HS-27A (cell line): ENCODE results near the gene DNAJA2.
A peak's percentile ranks its signal among the peaks of the same experiment; 100 is the strongest.

Experiments
- DNase-seq: peaks from one replicate; pipeline ENCODE4 v3.0.0-alpha.2; 2012; ENCODE audit warnings: low read depth, missing footprints

The DNAJA2 gene

DNA sequence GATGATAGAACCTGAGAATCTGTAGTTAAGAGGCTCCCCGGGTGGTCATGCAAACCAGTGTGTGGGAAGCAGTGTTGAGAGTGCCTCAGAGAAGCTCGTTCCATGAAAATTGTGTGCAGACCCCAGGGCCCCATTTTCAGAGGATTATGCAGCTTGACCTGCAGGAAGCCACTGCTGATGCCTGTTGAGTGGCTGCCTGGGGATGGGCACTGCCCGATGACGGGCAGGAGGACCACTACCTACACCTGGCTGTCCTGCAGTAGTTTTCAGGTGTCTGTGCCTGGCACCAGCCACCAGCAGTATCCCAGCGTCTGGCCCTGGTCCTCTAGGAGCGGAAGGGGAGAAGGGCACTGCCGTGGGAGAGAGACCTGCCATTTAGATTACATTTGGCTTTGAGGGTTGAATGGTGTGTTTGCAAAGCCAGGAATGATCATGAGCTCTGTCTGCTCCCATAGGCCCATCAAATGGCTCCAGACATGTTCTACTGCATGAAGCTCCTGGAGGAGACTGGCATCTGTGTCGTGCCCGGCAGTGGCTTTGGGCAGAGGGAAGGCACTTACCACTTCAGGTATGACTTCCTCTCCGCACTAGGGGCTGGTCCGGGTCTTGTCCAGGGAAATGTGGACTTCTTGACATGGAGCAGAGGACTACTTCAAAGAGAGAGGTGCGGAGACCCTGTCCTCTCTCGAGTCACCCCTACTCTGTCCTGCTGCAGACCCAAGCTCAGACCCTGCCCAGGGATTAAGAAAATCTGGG, 46.8 kb downstream of the DNAJA2 start:
- no peak for DNase-seq

DNA sequence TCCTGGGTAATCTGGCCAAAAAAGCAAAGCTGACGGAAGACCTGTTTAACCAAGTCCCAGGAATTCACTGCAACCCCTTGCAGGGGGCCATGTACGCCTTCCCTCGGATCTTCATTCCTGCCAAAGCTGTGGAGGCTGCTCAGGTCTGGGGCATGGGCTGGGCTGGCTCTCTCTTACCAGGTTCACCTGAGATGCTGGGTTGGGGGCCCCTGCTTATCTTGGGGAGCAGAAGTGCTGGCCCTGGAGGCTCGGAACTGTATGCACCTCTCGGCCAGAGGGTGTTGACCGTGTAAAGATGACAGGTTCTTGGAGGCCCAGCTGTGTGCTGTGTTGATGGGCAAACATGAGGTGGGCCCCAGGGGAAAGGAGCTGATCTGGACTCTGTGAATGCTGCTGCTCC, 49.1 kb downstream of the DNAJA2 start:
- DNase-seq, result no peak

DNA sequence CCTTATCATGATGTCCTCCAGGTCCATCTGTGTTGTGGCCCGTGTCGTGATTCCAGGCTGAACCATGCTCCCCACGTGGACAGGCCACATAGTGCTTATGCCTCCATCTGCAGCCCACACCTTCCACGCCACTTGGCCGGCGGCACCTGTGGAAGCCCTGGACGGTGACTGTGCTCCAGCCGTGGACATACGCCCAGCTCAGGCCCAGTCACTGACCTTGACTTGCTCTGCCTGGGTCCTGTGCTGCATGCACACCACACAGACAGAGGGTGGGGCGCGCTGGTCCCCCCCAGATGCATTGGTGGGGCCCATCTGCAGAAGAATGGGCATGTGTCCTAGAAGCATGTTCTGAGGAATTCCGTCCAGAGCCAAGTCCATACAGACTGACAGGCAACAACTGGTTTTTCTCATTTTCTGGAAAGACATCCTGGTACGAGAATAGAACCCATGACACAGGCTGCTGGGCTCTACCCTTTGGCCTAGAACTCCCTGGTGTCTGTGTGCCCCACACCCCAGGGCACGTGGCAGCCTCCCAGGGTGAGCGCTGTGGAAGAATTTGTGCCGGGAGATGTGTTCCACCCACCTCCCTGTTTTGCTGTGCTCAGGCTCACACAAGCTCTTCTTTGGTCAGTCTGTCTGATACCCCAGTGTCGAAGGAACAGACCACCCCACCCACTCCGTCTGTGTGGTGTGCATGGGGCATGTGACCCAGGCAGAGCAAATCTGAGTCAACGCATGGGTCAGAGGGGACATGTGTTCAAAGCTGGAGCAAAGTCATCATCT, 49.8 kb downstream of the DNAJA2 start:
- DNase-seq, result no peak

DNA sequence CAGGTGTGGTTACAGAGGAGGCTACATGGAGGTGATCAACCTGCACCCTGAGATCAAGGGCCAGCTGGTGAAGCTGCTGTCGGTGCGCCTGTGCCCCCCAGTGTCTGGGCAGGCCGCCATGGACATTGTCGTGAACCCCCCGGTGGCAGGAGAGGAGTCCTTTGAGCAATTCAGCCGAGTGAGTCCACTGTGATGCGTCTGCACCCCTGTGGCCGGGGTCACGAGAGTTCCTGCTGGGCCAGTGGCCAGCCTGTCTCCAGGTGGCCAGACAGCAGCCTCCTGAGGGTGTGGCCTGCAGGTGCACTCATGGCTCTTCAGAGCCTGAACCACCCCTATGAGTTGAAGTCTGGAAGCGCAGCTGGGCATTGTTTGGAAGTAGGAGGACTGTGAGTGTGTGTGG, 51.2 kb downstream of the DNAJA2 start:
- no peak for DNase-seq

DNA sequence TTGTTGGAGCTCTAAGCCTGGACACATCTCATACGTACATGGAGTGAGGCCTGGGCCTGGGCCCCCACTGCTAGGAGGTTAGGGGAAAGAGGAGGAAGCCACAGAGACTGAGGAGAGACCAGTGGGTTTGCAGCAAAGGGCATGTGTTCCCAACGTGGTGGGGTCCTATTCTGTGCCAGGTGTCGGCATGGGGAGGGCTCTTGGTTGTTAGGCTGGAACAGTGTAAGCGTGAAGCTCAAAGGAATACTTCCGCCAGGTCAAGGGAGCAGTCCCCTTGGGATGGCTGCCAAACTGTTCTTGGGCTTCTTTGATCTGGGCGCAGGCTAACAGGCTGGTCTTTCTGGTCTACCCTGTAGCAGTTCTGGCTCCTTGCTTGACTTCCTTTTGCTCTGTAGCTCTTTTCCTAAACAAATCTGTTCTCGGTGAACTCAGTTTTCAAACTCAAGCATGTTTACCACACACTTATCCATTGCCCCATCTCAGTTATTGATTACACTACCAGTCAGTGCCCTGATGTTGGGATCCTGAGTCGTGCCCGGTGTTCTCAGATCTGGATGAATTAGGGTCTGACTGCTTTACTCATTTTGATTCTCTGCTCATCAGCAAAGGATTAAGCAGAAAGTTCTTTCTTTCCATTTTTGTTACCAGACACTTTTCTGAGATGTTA, 52.9 kb downstream of the DNAJA2 start:
- no peak for DNase-seq

DNA sequence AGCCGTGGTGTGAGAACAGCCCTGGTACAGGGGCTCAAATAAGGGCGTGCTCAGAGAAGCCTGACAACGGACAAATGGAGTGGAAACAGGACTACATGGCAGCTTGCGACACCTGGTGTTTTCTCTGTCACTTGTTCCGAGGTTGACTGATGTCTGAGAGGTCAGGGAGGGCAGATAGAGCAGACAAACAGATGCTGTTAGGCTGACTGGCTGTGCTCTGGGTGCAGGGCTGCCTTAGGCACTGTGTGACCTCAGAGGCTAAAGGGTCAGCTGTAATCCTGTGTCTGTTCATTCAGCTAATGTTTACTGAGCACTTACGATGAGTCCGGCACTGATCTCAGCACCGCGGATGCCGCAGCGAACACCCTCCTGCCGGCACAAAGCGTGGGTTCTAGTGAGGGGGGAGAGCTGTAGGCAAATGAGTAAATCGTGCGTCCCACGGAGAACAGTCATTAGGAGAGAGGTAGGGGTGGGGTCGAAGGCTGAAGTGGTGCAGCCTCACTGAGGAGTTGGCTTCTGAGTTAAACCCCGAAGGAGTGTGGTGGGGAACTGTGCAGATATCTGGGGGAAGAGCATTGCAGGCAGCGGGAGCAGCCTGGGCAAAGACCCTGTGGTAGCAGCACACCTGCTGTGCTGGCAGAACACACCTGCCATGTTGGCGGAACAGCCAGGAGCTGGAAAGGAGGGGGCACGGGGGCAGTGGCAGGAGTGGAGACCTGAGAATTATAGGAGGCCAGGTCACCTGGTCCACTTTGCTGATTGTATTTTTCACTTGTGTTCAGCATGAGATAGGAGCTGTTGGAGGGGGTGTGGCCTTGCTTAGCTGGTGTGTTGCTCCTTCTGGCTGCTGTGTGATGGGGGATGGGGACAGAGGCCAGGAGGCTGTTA, 54.3 kb downstream of the DNAJA2 start:
- no peak for DNase-seq

DNA sequence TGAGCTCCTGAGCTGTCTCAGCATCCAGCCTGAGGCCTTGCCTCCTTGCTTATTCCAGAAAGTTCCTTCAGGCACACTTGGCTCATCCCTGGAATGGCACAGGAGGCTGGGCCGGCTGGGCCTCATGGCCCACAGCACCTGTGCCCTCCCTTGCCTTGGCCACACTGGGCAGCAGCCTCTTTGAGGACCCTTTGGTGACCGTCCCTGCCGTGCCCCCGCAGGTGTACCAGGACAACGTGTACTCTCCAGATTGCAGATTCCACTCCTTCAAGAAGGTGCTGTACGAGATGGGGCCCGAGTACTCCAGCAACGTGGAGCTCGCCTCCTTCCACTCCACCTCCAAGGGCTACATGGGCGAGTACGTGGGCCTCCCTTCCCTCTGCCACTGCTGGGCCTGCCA, 55.1 kb downstream of the DNAJA2 start:
- no peak for DNase-seq

DNA sequence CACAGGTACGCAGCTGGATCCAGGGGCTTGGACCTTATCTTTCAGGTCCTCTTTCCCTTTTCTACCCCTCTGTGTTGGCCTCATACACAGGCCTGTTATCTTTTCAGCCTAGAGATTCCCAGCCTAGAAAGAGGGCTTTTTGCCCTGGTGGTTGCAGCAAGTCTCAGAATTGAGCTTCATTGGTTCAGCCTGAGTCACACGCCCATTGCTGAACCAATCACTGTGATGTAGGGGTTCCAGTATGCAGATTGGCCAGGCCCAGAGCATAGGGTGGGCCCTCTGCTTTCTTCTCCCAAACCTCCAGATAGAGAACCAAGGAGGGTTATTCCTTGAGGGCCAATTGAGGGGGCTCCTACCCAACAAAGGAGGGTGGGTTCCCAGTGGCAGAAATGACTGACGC, 56.5 kb downstream of the DNAJA2 start:
- DNase-seq, result no peak

DNA sequence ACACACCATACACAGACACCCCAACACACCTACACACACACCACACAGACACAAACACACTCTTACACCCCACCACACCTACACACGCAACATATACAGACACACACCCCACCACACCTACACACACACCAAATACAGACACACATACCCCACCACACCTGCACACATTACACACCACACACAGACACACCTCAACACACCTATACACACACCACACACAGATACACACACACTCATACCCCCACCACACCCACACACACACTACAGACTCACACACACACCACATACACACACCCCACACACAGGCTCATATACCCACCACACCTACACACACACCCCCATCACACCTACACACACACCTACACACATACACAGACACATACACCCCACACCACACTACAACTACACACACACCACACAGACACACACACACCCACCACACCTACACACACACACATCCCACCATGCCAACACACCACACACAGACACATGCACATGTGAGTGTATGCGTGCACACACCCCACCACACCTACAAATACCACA, 57.9 kb downstream of the DNAJA2 start:
- DNase-seq, result no peak

DNA sequence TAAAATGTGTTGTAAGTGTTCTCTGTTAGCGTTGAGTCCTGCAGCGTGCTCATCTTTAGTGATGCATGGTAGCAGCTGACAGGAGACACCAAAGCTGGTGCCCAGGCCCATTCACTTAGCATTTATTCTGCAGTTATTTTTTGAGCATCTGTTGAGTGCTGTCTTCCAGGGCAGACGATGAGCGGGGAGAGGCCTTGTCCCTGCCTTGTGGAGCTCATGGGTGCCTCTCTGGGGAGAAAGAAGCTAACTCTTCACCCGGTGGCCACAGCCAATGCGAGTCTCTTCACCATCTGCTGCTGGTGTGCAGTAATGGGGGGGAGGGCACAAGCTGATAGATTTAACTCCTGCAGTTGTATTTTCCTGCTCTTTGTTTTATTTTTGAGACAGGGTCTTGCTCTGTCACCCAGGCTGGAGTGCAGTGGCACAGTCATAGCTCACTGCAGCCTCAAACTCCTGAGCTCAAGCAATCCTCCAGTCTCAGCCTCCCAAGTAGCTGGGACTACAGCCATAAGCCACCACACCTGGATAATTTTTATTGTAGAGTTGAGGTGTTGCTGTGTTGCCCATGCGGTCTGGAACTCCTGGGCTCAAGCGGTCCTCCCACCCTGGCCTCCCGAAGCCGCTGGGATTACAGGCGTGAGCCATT, 58.8 kb downstream of the DNAJA2 start:
- no peak for DNase-seq

DNA sequence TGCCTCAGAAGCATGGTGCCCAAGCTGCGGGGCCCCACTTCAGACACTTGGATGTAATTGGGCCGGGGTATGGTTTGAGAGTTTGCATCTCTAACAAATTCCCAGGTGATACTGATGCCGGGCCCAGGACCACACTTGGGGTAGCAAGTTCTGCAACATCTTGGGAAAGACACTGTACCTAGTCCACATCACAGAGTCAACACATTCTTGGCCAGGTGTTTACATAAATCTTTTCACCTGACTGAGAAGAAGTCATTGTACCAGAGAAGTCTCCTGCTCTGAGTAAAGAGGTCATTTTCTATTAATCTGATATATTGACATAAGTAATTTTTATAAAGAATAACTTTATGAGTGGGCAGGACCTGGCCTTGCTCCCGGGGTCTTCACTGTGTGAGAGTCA, 61.8 kb downstream of the DNAJA2 start:
- DNase-seq, result no peak

DNA sequence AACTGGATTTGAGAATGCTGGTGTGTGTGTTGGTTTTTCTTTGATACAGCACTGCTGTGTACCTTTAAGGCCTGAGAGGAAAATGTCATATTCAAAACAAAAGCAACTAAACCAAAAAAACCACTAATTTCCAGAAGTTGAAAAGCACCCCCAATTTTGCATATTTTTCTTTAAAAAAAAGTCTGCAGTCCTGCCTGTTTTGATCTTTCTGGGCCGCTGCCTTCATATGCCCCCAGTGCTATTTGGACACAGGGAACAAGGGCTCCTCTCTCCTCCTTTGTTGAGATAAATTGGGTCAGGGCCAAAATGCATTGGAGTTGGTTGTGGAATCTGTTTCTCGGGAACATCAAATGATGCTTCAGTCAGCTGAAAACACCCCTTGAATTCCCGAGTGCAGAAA, 62.4 kb downstream of the DNAJA2 start:
- DNase-seq, result no peak

DNA sequence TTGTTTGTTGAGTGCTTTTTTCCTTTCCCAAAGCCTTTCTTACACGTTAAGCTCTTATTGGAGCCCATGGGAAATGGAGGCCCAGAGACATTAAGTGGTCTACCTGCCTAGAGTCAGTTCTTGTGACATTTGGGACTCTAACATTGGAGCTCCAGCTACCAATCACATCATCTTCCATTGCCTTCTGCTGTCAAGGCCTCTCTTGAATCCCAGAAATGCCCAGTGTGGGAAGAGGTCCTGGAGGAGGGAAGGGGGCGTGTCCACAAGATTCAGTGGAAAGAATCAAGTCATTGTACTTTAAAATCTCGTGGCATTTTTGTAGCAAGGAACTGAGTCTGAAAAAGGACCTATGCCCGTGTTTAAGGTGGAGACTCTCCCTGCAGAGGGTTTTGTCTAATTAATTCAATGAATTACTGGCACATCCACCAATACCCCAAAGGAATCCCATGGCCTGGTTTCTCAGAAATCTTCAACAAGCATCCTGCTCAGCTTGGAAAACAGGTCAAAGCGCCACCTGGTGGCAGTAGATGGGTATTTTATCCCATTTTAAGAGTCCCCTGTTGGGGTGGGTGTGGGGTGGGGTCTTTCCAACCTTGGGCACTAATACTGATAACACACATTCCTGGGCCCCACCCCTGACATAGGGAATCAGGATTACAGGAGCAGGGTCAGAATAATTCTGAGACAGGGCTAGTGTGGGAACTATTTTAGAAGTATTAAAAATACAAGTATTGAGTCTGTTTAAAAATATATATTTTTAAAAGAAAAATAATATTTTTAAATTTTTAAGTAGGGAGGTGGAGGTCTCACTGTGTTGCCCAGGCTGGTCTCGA, 64.7 kb downstream of the DNAJA2 start:
- peak; percentile 50 for DNase-seq

DNA sequence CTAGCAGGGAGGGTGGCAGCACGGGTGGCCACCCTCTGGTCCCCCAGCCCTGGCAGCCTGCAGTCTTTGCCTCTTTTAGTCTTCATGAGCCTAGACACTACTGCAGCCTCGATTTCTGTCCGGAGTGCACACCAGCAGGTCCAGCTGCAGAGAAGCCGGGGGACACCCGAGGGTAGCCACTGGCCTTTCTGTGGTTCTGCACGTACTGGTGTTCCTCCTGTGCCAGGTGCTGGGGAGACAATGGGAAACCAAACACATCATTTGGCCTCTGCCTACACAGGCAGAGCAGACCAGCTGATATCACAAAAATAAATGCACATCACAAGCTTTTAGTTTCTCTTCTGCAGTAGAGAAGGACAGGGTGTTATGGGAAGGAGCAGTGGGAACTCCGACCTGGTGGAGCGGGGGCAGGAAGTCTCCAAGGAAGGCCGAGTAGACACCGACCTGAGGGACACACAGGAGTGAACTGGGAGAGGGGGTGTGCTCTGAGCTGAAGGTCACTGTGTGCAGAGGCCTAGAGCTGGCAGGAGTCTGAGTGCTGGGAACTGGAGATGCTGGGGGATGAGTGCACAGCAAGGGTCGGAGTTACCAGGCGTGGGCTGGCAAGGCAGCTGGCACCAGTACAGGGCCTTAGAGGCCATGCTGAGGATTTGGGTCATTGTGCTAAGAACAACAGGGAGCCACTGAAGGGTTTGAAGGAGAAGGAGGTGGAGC, 66.3 kb downstream of the DNAJA2 start:
- no peak for DNase-seq

DNA sequence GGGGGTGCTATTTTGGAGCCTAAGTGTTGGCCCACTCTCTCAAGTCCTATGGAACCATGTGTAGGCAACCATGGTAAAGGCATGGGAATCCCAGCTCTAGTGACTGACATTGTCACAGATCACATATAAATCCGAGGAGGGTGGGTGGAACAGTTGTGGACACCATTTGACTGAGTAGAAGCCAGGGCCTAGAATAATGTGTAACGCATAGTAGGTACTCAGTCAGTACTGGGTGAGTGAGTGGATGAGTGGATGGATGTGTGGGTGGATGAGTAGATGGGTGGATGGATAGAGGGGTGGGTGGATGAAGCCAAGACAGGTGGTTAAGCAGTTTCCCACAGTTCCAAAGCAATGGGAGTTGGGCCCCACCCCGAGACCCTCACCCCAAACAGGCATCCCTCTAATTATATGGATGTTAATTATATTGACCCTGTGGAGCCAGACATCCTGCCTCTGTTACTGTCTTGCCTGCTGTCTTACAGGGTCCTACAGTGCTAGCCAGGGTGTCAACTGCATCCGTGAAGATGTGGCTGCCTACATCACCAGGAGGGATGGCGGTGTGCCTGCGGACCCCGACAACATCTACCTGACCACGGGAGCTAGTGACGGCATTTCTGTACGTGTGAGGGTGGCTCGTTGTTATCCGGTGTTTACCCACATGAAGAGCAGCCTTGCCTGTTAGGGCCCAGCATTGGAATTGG, 67.0 kb downstream of the DNAJA2 start:
- no peak for DNase-seq
